ENCODE measurements around the gene PSMB7.

Gene PSMB7

GRCh38 chr9:124381170-124381945 lies 33.9 kb downstream of the PSMB7 start:
- no peak for DNase-seq (ENCODE audit: low spot score)

- no peak for DNase-seq (ENCODE audit: low spot score)
These were observed 37.5 kb downstream of the PSMB7 start for GRCh38 chr9:124377551-124378406.

GRCh38 chr9:124376329-124376728 lies 38.9 kb downstream of the PSMB7 start:
- DNase-seq (ENCODE audit: low spot score), result no peak

- no peak for DNase-seq (ENCODE audit: low spot score)
These were observed 39.5 kb downstream of the PSMB7 start for GRCh38 chr9:124375726-124376125.

GRCh38 chr9:124373851-124374250 lies 41.4 kb downstream of the PSMB7 start:
- no peak for DNase-seq (ENCODE audit: low spot score)

- no peak for DNase-seq (ENCODE audit: low spot score)
These were observed 41.9 kb downstream of the PSMB7 start for GRCh38 chr9:124373386-124373785.

- no peak for DNase-seq (ENCODE audit: low spot score)
These were observed 43.2 kb downstream of the PSMB7 start for GRCh38 chr9:124372038-124372437.

- no peak for DNase-seq (ENCODE audit: low spot score)
These were observed 44.2 kb downstream of the PSMB7 start for GRCh38 chr9:124370896-124371582.

- no peak for DNase-seq (ENCODE audit: low spot score)
These were observed 45.9 kb downstream of the PSMB7 start for GRCh38 chr9:124369231-124369797.

- no peak for DNase-seq (ENCODE audit: low spot score)
These were observed 46.5 kb downstream of the PSMB7 start for GRCh38 chr9:124368692-124369091.

GRCh38 chr9:124366476-124367220 lies 48.6 kb downstream of the PSMB7 start:
- DNase-seq (ENCODE audit: low spot score), result no peak

- peak; percentile 65 for DNase-seq (ENCODE audit: low spot score)
These were observed 50.2 kb downstream of the PSMB7 start for GRCh38 chr9:124365036-124365435.

GRCh38 chr9:124364141-124364540 lies 51.1 kb downstream of the PSMB7 start:
- no peak for DNase-seq (ENCODE audit: low spot score)

GRCh38 chr9:124363326-124364096 lies 51.7 kb downstream of the PSMB7 start:
- no peak for DNase-seq (ENCODE audit: low spot score)

GRCh38 chr9:124361128-124361527 lies 54.1 kb downstream of the PSMB7 start:
- DNase-seq (ENCODE audit: low spot score), result no peak

- DNase-seq (ENCODE audit: low spot score), result no peak
These were observed 55.2 kb downstream of the PSMB7 start for GRCh38 chr9:124359855-124360678.

- no peak for DNase-seq (ENCODE audit: low spot score)
These were observed 55.8 kb downstream of the PSMB7 start for GRCh38 chr9:124359426-124359825.

GRCh38 chr9:124358631-124359030 lies 56.6 kb downstream of the PSMB7 start:
- DNase-seq (ENCODE audit: low spot score), result no peak

GRCh38 chr9:124357721-124358361 lies 57.4 kb downstream of the PSMB7 start:
- DNase-seq (ENCODE audit: low spot score), result no peak

Measured in D341Med (cell line).